IMR-90 (cell line): ENCODE data around the gene TNFRSF4. TPM values are rescaled to one million over a fixed set of nuclear protein-coding genes. Genes with fewer than 3 reads are reported as not detected.

Experiments
- ATAC-seq: fragments of 200-7000 bp; cut with Tn5 transposase; 2 replicates; pipeline ENCODE4 v1.9.1; 2020; ENCODE audit warnings: low read depth, mild to moderate bottlenecking, moderate library complexity
- BruUV-seq: library from RNA; stranded (reverse); fragments of 400-500 nt; replicated peaks from 2 replicates; lab custom pipeline; 2021; lab: Mats Ljungman, UMichigan
- CTCF ChIA-PET: fragments of 300-600 bp; formaldehyde crosslinking; extraction: SDS; loops from one replicate; lab custom pipeline; 2021; ENCODE audit warnings: antibody characterized with exemption; lab: Yijun Ruan, JAX
- POLR2A ChIA-PET: fragments of 300-600 bp; sonication (Branson Sonifier 250); formaldehyde crosslinking; loops from one replicate; lab custom pipeline; 2022; ENCODE audit warnings: antibody characterized with exemption; ENCODE audit not compliant: unreplicated experiment; lab: Charles Lee
- DNase-seq: peaks from one replicate; pipeline ENCODE4 v3.0.0; 2013
- H2AFZ ChIP-seq: replicated peaks from 2 replicates; pipeline ENCODE3; 2013; ENCODE audit warnings: low read length, mild to moderate bottlenecking; ENCODE audit not compliant: poor library complexity
- H2AK5ac ChIP-seq: 2 replicates; pipeline ENCODE4 v1.6.1; 2013; ENCODE audit warnings: low read depth, low read length, inconsistent platforms
- H2AK9ac ChIP-seq: replicated peaks from 2 replicates; pipeline ENCODE3; 2013; ENCODE audit warnings: mild to moderate bottlenecking, low read depth, low read length, moderate library complexity; ENCODE audit not compliant: poor library complexity
- H2BK120ac ChIP-seq: 2 replicates; pipeline ENCODE4 v1.6.1; 2013; ENCODE audit warnings: low read depth, low read length, inconsistent platforms
- H2BK15ac ChIP-seq: 3 replicates; pipeline ENCODE4 v1.6.1; 2013; ENCODE audit warnings: low read depth, low read length, inconsistent platforms
- H2BK20ac ChIP-seq: 2 replicates; pipeline ENCODE4 v1.6.1; 2013; ENCODE audit warnings: low read depth, mild to moderate bottlenecking, inconsistent platforms, low read length, moderate library complexity
- H2BK5ac ChIP-seq: 2 replicates; pipeline ENCODE4 v1.6.1; 2013; ENCODE audit warnings: mild to moderate bottlenecking, low read depth, low read length, inconsistent platforms; ENCODE audit not compliant: poor library complexity, severe bottlenecking
- H3K14ac ChIP-seq: replicated peaks from 2 replicates; pipeline ENCODE4 v1.6.1; 2013; ENCODE audit warnings: low read depth, low read length, inconsistent platforms
- H3K18ac ChIP-seq: 2 replicates; pipeline ENCODE4 v1.6.1; 2013; ENCODE audit warnings: low read depth, low read length, control low read depth
- H3K23ac ChIP-seq: 2 replicates; pipeline ENCODE4 v1.6.1; 2013; ENCODE audit warnings: low read depth, low read length, inconsistent platforms
- H3K27ac ChIP-seq: 2 replicates; pipeline ENCODE4 v1.5.1; 2013; ENCODE audit warnings: mild to moderate bottlenecking, control low read depth, low read length; ENCODE audit not compliant: insufficient read depth
- H3K27me3 ChIP-seq: 2 replicates; pipeline ENCODE4 v1.6.1; 2013; ENCODE audit warnings: low read length; ENCODE audit not compliant: control insufficient read depth, insufficient read depth
- H3K36me3 ChIP-seq: 2 replicates; pipeline ENCODE4 v1.6.1; 2013; ENCODE audit warnings: low read length, mixed read lengths; ENCODE audit not compliant: control insufficient read depth, insufficient read depth
- H3K4ac ChIP-seq: 2 replicates; pipeline ENCODE4 v1.6.1; 2013; ENCODE audit warnings: low read depth, low read length, inconsistent platforms
- H3K4me1 ChIP-seq: 2 replicates; pipeline ENCODE4 v1.6.1; 2013; ENCODE audit warnings: low read length, mixed read lengths; ENCODE audit not compliant: control insufficient read depth, insufficient read depth
- H3K4me2 ChIP-seq: 2 replicates; pipeline ENCODE4 v1.6.1; 2013; ENCODE audit warnings: low read depth, mild to moderate bottlenecking, control low read depth, low read length, moderate library complexity
- H3K4me3 ChIP-seq: 2 replicates; pipeline ENCODE4 v1.5.1; 2013; ENCODE audit warnings: low read depth, mild to moderate bottlenecking, control low read depth, low read length, moderate library complexity; ENCODE audit not compliant: insufficient read depth
- H3K56ac ChIP-seq: 2 replicates; pipeline ENCODE4 v1.6.1; 2013; ENCODE audit warnings: low read length, inconsistent platforms; ENCODE audit not compliant: insufficient read depth; ENCODE audit errors: extremely low read depth
- H3K79me1 ChIP-seq, 2 experiments: 2 replicates each; pipeline ENCODE4 v1.6.1; 2013; ENCODE audit warnings: low read length in 2 of 2, inconsistent platforms in 1 of 2, low read depth in 1 of 2
- H3K9ac ChIP-seq: 2 replicates; pipeline ENCODE4 v1.6.1; 2013; ENCODE audit warnings: low read depth, low read length, control low read depth
- H3K9me1 ChIP-seq: 2 replicates; pipeline ENCODE4 v1.6.1; 2013; ENCODE audit warnings: low read length, inconsistent platforms; ENCODE audit not compliant: insufficient read depth
- H3K9me3 ChIP-seq: 2 replicates; pipeline ENCODE4 v1.6.1; 2013; ENCODE audit warnings: low read length; ENCODE audit not compliant: control insufficient read depth, insufficient read depth
- H4K20me1 ChIP-seq: 2 replicates; pipeline ENCODE4 v1.6.1; 2013; ENCODE audit warnings: low read length, inconsistent platforms; ENCODE audit not compliant: insufficient read depth
- H4K5ac ChIP-seq: 2 replicates; pipeline ENCODE4 v1.6.1; 2013; ENCODE audit warnings: mild to moderate bottlenecking, low read depth, low read length, control low read depth
- H4K8ac ChIP-seq, 2 experiments: 2 replicates each; pipeline ENCODE4 v1.6.1; 2013; ENCODE audit warnings: low read depth in 2 of 2, low read length in 2 of 2, control low read depth in 1 of 2, inconsistent platforms in 1 of 2
- H4K91ac ChIP-seq: 2 replicates; pipeline ENCODE4 v1.6.1; 2013; ENCODE audit warnings: low read depth, low read length, inconsistent platforms; ENCODE audit not compliant: insufficient read depth
- BHLHE40 ChIP-seq: fragments of 150-350 bp; IDR thresholded peaks from 2 replicates; pipeline ENCODE4 v1.6.1; 2016; ENCODE audit warnings: mild to moderate bottlenecking, low read depth, low read length
- CEBPB ChIP-seq: IDR thresholded peaks from 2 replicates; pipeline ENCODE4 v1.6.1; 2012; ENCODE audit warnings: low read depth, low read length, improper control_type of control experiment
- CHD1 ChIP-seq: IDR thresholded peaks from 2 replicates; pipeline ENCODE4 v1.6.1; 2012; ENCODE audit warnings: low read depth, low read length, improper control_type of control experiment
- ELK1 ChIP-seq: fragments of 150-350 bp; IDR thresholded peaks from 2 replicates; pipeline ENCODE4 v1.6.1; 2016; ENCODE audit warnings: low read depth, mild to moderate bottlenecking, low read length, moderate library complexity, borderline replicate concordance
- FOS ChIP-seq: fragments of 150-350 bp; IDR thresholded peaks from 2 replicates; pipeline ENCODE4 v1.6.1; 2016; ENCODE audit warnings: low read depth, low read length
- MAFK ChIP-seq: IDR thresholded peaks from 2 replicates; pipeline ENCODE4 v1.6.1; 2012; ENCODE audit warnings: low read depth, low read length, improper control_type of control experiment
- MAZ ChIP-seq: IDR thresholded peaks from 2 replicates; pipeline ENCODE4 v1.6.1; 2012; ENCODE audit warnings: low read depth, mild to moderate bottlenecking, low read length, improper control_type of control experiment, moderate library complexity, borderline replicate concordance
- MXI1 ChIP-seq: IDR thresholded peaks from 2 replicates; pipeline ENCODE4 v1.6.1; 2012; ENCODE audit warnings: low read depth, mild to moderate bottlenecking, low read length, moderate library complexity, borderline replicate concordance
- NFE2L2 ChIP-seq: fragments of 150-350 bp; IDR thresholded peaks from 2 replicates; pipeline ENCODE4 v1.6.1; 2016; ENCODE audit warnings: low read depth, mild to moderate bottlenecking, low read length
- POLR2A ChIP-seq: IDR thresholded peaks from 2 replicates; pipeline ENCODE4 v1.6.1; 2012; ENCODE audit warnings: mild to moderate bottlenecking, low read depth, low read length
- RAD21 ChIP-seq: IDR thresholded peaks from 2 replicates; pipeline ENCODE4 v1.6.1; 2012; ENCODE audit warnings: low read length, improper control_type of control experiment
- RCOR1 ChIP-seq: IDR thresholded peaks from 2 replicates; pipeline ENCODE4 v1.6.1; 2012; ENCODE audit warnings: mild to moderate bottlenecking, low read length, improper control_type of control experiment; ENCODE audit not compliant: insufficient replicate concordance
- RFX5 ChIP-seq: IDR thresholded peaks from 2 replicates; pipeline ENCODE4 v1.8.0; 2012; ENCODE audit warnings: low read depth, mild to moderate bottlenecking, low read length, moderate library complexity
- SMC3 ChIP-seq: fragments of 150-350 bp; IDR thresholded peaks from 2 replicates; pipeline ENCODE4 v1.6.1; 2016; ENCODE audit warnings: low read depth, mild to moderate bottlenecking, antibody characterized with exemption, low read length, moderate library complexity
- USF2 ChIP-seq: fragments of 150-350 bp; IDR thresholded peaks from 2 replicates; pipeline ENCODE4 v1.6.1; 2017; ENCODE audit warnings: mild to moderate bottlenecking, antibody characterized with exemption, low read length, low read depth
- WGBS, 2 experiments: methylation state at CpG; one replicate each; pipeline versions ENCODE4 v1.1.5 to v1.1.7; 2013; ENCODE audit warnings: missing lambda C conversion rate in 2 of 2; ENCODE audit not compliant: insufficient read length in 1 of 2; ENCODE audit errors: extremely low coverage in 2 of 2; 5-methylcytosine and 5-hydroxymethylcytosine counted together
- dilution Hi-C: fragments of 300-500 bp; cut with HindIII; formaldehyde crosslinking; loops from one replicate; pipeline ENCODE4 v1.14.3; 2018; ENCODE audit warnings: low sequenced_read_pairs; ENCODE audit not compliant: unreplicated experiment
- in situ Hi-C: fragments of 300-500 bp; cut with MboI; formaldehyde crosslinking; loops from 3 replicates; pipeline ENCODE4 v1.14.3; 2019; ENCODE audit warnings: low sequenced_read_pairs, inconsistent platforms, mixed read lengths
- intact Hi-C: fragments of 100-400 bp; cut with micrococcal nuclease; formaldehyde crosslinking; loops from 2 replicates; pipeline ENCODE4 v1.10.0; 2022
- polyA plus RNA-seq, 3 experiments: library from polyadenylated mRNA; depleted of rRNA; stranded (reverse); fragments of >200 nt; gene quantifications; 2 replicates each; pipeline ENCODE4 v1.2.3, GENCODE V29; 2012; ENCODE audit warnings: low replicate concordance in 1 of 3
- total RNA-seq: library from RNA; depleted of rRNA; stranded (reverse); fragments of >200 nt; gene quantifications from 2 replicates; pipeline ENCODE4 v1.2.3, GENCODE V29; 2012
- TF ChIP-seq, protein P1 (sequence below): conservative IDR thresholded peaks from 2 replicates; pipeline ENCODE4 v1.5.1; 2012; ENCODE audit warnings: mild to moderate bottlenecking, low read depth, low read length, improper control_type of control experiment

Gene TNFRSF4
- total and polyA plus RNA-seq, 2 of the 4 experiments (the other 2 are of a cell fraction), result 0.15 TPM; not detected in 1

DNA sequence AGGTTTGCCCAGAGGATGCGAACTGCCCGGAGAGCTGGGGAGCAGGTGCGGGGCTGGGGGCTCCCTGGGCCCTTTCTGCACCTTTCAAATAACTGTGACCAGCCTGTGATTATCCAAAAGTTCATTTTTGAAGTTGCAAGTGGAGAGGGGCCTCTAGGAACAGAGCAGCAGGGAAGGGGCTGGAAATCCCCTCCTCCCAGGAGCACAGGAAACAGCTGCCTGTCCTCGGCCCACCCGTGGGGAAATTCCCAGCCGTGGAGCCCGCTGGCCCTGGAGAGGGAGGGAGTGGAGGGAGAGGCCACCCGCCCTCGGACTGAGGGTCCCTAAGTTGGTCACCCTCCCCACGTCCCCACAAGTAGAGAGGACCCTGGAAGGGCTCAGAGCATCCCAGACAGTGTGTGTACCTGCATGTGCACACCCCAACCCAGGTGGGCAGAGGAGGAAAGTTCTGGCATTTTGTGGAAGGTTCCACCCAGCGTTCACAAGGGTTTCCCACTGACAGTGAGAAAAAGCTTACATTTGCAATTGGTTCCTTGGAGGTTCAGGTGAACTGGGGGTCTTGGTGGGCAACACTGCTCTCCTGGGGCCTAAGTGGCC lies 1.2 kb upstream of the TNFRSF4 start:
- Histone ChIP-seq H2BK15ac (no peak overlapping the region), H2BK20ac (no peak overlapping the region), H3K4ac (no peak overlapping the region), H3K4me3 (no peak overlapping the region), H3K9me1 (no peaks in the 10 kb centered on the region), H2AFZ (no peak overlapping the region), H2BK5ac (no peak overlapping the region), H3K18ac (no peak overlapping the region), H3K36me3 (peaks cover 37% of the 10 kb centered on the region), H3K56ac (no peak overlapping the region), H3K4me2 (no peak overlapping the region), H3K9me3 (no peaks in the 10 kb centered on the region), H3K9ac (no peak overlapping the region), H3K27ac (no peak overlapping the region), H2AK9ac (no peak overlapping the region), H3K79me1 (peaks cover 4 to 9% of the 10 kb centered on the region in 2 experiments; a peak in 2 of 4 replicates), H3K23ac (no peak overlapping the region), H4K20me1 (peaks cover 8% of the 10 kb centered on the region), H3K14ac (no peak overlapping the region), H2BK120ac (no peak overlapping the region), H2AK5ac (no peak overlapping the region), H4K8ac (no peak overlapping the region), H4K5ac (no peak overlapping the region), H3K4me1 (no peaks in the 10 kb centered on the region), H4K91ac (no peak overlapping the region), H3K27me3 (no peaks in the 10 kb centered on the region)
- no CpG with 5 or more reads among the region's 11 CpGs for WGBS, 2 experiments
- POLR2A ChIA-PET, result no interaction called here
- dilution Hi-C loops, result no loop called here
- intact Hi-C loops, result no loop called here
- BruUV-seq, result no TSS peak
- TF ChIP-seq SMC3, result no peak
- no peak for TF ChIP-seq ELK1
- no peak for TF ChIP-seq CEBPB
- TF ChIP-seq MXI1, result no peak
- TF ChIP-seq RFX5, result no peak
- no peak for TF ChIP-seq MAFK
- TF ChIP-seq CHD1, result no peak
- TF ChIP-seq, protein P1, sequence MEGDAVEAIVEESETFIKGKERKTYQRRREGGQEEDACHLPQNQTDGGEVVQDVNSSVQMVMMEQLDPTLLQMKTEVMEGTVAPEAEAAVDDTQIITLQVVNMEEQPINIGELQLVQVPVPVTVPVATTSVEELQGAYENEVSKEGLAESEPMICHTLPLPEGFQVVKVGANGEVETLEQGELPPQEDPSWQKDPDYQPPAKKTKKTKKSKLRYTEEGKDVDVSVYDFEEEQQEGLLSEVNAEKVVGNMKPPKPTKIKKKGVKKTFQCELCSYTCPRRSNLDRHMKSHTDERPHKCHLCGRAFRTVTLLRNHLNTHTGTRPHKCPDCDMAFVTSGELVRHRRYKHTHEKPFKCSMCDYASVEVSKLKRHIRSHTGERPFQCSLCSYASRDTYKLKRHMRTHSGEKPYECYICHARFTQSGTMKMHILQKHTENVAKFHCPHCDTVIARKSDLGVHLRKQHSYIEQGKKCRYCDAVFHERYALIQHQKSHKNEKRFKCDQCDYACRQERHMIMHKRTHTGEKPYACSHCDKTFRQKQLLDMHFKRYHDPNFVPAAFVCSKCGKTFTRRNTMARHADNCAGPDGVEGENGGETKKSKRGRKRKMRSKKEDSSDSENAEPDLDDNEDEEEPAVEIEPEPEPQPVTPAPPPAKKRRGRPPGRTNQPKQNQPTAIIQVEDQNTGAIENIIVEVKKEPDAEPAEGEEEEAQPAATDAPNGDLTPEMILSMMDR, result no peak
- TF ChIP-seq FOS, result no peak
- no peak for TF ChIP-seq NFE2L2
- TF ChIP-seq BHLHE40, result no peak
- TF ChIP-seq POLR2A, result no peak
- no peak for TF ChIP-seq RAD21
- TF ChIP-seq MAZ, result no peak
- TF ChIP-seq RCOR1, result no peak
- TF ChIP-seq USF2, result no peak
- no peak for ATAC-seq
- peak; percentile 18 for DNase-seq
- CTCF ChIA-PET, result no interaction called here
- in situ Hi-C loops, result no loop called here
